ENCODE measurements around the gene STK17A. TPM values are rescaled to one million over a fixed set of nuclear protein-coding genes. Genes with fewer than 3 reads are reported as not detected.

Gene STK17A
- total and polyA plus RNA-seq, 2 of the 8 experiments (the other 6 are each of a cell fraction or from before 2014, with no cell fraction given) = 2.2 to 12.2 TPM

- no peak overlapping the region for H3K14ac ChIP-seq (ENCODE audit: insufficient read length)
- no peak overlapping the region for H4K8ac ChIP-seq (ENCODE audit: extremely low read depth, insufficient read depth, low read length)
- DNase-seq (ENCODE audit: low read depth in 1 of 2, low spot score in 2 of 2) (no peak), FAIRE-seq (no peak)
- no peak overlapping the region for H3K4ac ChIP-seq (replicated peaks; ENCODE audit: insufficient read length, low read depth, low read length)
- TF ChIP-seq TAF7 (optimal IDR thresholded peaks at IDR 0.05; ENCODE audit: borderline replicate concordance, low read depth, low read length) (no peak), HDAC2 (IDR thresholded peaks at IDR 0.05; ENCODE audit: borderline replicate concordance in 1 of 2, low read depth in 2 of 2, low read length in 2 of 2) (no peak), POLR2AphosphoS5 (IDR thresholded peaks at IDR 0.05; ENCODE audit: low read depth, low read length) (no peak), CTCF (IDR thresholded peaks at IDR 0.05; ENCODE audit: control extremely low read depth in 1 of 3, insufficient read depth in 1 of 3, low read depth in 1 of 3, low read length in 3 of 3) (no peak), BCL11A (IDR thresholded peaks at IDR 0.05; ENCODE audit: low read depth in 2 of 2, low read length in 2 of 2) (no peak), NRF1 (IDR thresholded peaks at IDR 0.05; ENCODE audit: low read depth, low read length) (no peak), RXRA (IDR thresholded peaks at IDR 0.05; ENCODE audit: insufficient read depth, low read depth, low read length) (no peak), SIRT6 (IDR thresholded peaks at IDR 0.05; ENCODE audit: low read length) (no peak), JUN (IDR thresholded peaks at IDR 0.05; ENCODE audit: low read depth, low read length) (no peak), POU5F1 (IDR thresholded peaks at IDR 0.05; ENCODE audit: low read depth, low read length) (no peak)
- H2BK20ac ChIP-seq (ENCODE audit: low read length) = no peak overlapping the region
- no peak overlapping the region for H2BK5ac ChIP-seq (ENCODE audit: low read depth, low read length)
- H3K4me2 ChIP-seq (ENCODE audit: insufficient read depth in 1 of 2, low read depth in 2 of 2, low read length in 2 of 2) = no peak overlapping the region
- no peaks in the 10 kb centered on the region for H3K23me2 ChIP-seq (ENCODE audit: low read depth, low read length)
- H3K18ac ChIP-seq (ENCODE audit: extremely low read depth, low read length) = no peak overlapping the region
- H3K56ac ChIP-seq (replicated peaks; ENCODE audit: insufficient read length, low read depth, low read length) = no peak overlapping the region
- 89% methylated on average over 4 of the region's 4 CpGs; no CpG with 5 or more reads in 1 of the 2 experiments for WGBS, 2 experiments (ENCODE audit: extremely low coverage in 1 of 2, insufficient coverage in 1 of 2, insufficient read length in 1 of 2, insufficient replicate concordance in 2 of 2, low coverage in 1 of 2, low lambda C conversion rate in 2 of 2, missing lambda C conversion rate in 1 of 2)
- H2BK120ac ChIP-seq (replicated peaks; ENCODE audit: low read depth, low read length) = no peak overlapping the region
- H3K9ac ChIP-seq (replicated peaks in 1 of 4; ENCODE audit: extremely low read depth in 1 of 4, low read depth in 3 of 4, low read length in 3 of 4) = no peak overlapping the region
- H4K5ac ChIP-seq (ENCODE audit: insufficient read length, low read depth, low read length) = no peak overlapping the region
- H3K36me3 ChIP-seq (ENCODE audit: control insufficient read depth in 2 of 4, insufficient read depth in 4 of 4, low read length in 3 of 4) = no peaks in the 10 kb centered on the region
- H3K27ac ChIP-seq (ENCODE audit: low read depth, low read length) = no peak overlapping the region
- H2AK5ac ChIP-seq (ENCODE audit: low read depth, low read length) = no peak overlapping the region
- H4K91ac ChIP-seq (replicated peaks; ENCODE audit: insufficient read length, low read length) = no peak overlapping the region
- CTCF ChIA-PET (ENCODE audit: partially characterized antibody) = interaction anchor here (1.0 to 1.1 kb wide), 2 partner anchors 46 to 99 kb away, joined by 3 read pairs; no protein-coding TSS in a partner anchor
- H3K79me1 ChIP-seq (ENCODE audit: low read depth, low read length) = no peaks in the 10 kb centered on the region
- no peak overlapping the region for H3K23ac ChIP-seq (ENCODE audit: insufficient read length)
- no peaks in the 10 kb centered on the region for H4K20me1 ChIP-seq (replicated peaks in 1 of 2; ENCODE audit: control insufficient read depth in 1 of 2, insufficient read depth in 2 of 2, low read length in 2 of 2)
- no peak overlapping the region for H2AFZ ChIP-seq (ENCODE audit: low read length)
- no peak overlapping the region for H2BK12ac ChIP-seq (ENCODE audit: low read depth, low read length)
- H2BK15ac ChIP-seq (ENCODE audit: low read length) = no peak overlapping the region
- no peaks in the 10 kb centered on the region for H3K79me2 ChIP-seq (ENCODE audit: control insufficient read depth in 1 of 2, insufficient read depth in 2 of 2, low read length in 2 of 2)
- no peaks in the 10 kb centered on the region for H3K9me3 ChIP-seq (ENCODE audit: insufficient read depth in 2 of 2, low read depth in 1 of 2, low read length in 1 of 2)
- no peaks in the 10 kb centered on the region for H3K27me3 ChIP-seq (replicated peaks in 1 of 4; ENCODE audit: control insufficient read depth in 3 of 4, extremely low read depth in 1 of 4, insufficient read depth in 3 of 4, low read length in 3 of 4)
- H3K4me3 ChIP-seq (ENCODE audit: extremely low read depth in 1 of 4, insufficient read depth in 2 of 4, low read depth in 3 of 4, low read length in 4 of 4) = no peak overlapping the region
- H3K4me1 ChIP-seq (replicated peaks in 1 of 4; ENCODE audit: control insufficient read depth in 3 of 4, insufficient read depth in 4 of 4, low read length in 3 of 4) = peaks cover 0 to 8% (median under 1%) of the 10 kb centered on the region in 4 experiments; a peak in 2 of 7 replicates
- POLR2A ChIA-PET (ENCODE audit: partially characterized antibody) = interaction anchor here (0.5 kb wide), 1 partner anchor 185 kb away, joined by 3 read pairs; no protein-coding TSS in a partner anchor
These were observed 44.5 kb upstream of the STK17A start for GRCh38 chr7:43538404-43538771.
